ENCODE measurements around the gene TRPM5. TPM values are rescaled to one million over a fixed set of nuclear protein-coding genes. Genes with fewer than 3 reads are reported as not detected.

Gene TRPM5
- total and polyA plus RNA-seq, 2 of the 4 experiments (the other 2 are of a cell fraction): not detected

DNA sequence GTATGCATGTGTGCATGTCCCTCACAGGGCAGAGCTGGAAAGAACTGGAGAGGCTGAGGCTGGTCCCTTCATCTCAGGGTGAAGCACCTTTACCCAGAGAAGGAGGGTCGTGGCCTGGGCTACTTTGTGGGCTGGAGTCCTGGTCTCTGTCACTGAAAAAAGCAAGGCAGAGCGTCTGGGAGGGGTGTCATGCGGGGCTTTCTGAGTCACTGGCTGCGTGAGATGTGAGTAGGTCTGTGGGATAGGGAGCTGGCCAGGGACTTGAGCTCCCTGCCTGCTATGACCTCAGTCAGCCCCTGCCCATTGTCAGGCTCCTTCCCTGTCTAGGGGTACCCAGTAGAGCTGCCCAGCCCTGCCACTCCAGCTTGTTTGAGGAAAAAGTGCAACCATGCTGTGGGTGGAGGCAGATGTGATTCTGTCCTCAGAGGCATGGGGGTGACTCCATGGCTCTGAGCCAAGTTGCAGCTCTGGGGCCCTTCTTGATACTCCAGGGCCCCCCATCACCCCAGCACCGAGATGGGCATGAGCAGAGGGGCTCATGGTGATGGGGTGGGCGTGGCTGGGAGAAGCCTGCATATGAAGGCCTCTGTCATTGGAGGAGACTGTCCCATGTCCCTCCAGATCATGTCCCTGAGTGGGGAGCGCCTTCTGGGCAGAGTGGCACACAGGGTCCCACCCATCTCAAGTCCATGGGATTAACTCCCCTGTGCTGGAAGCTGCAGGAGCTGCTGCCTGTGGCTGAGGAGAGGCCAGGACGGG lies 28.3 kb upstream of the TRPM5 start:
- no peaks in the 10 kb centered on the region for H3K79me1 ChIP-seq (ENCODE audit: low read depth in 1 of 2, low read length in 2 of 2)
- no peak overlapping the region for H2BK15ac ChIP-seq (ENCODE audit: low read depth, low read length)
- TF ChIP-seq FOS (IDR thresholded peaks at IDR 0.05; ENCODE audit: low read depth, low read length) (no peak), NFE2L2 (IDR thresholded peaks at IDR 0.05; ENCODE audit: low read depth, low read length) (no peak), SMC3 (IDR thresholded peaks at IDR 0.05; ENCODE audit: low read depth, low read length) (no peak), ELK1 (IDR thresholded peaks at IDR 0.05; ENCODE audit: borderline replicate concordance, low read depth, low read length) (no peak)

More for the DNA sequence above, 28.3 kb upstream of the TRPM5 start:
- H3K56ac ChIP-seq (ENCODE audit: extremely low read depth, insufficient read depth, low read length): no peak overlapping the region
- in situ Hi-C loops (cut with MboI; ENCODE audit: low sequenced_read_pairs): no loop called here
- ATAC-seq (ENCODE audit: low read depth) (no peak), DNase-seq (no peak)
- no peak overlapping the region for H3K4ac ChIP-seq (ENCODE audit: low read depth, low read length)
- no peaks in the 10 kb centered on the region; the same call in 1 of the 2 replicates for H4K20me1 ChIP-seq (ENCODE audit: insufficient read depth, low read length)
- H3K23ac ChIP-seq (ENCODE audit: low read depth, low read length): no peak overlapping the region
- no peak overlapping the region for H3K18ac ChIP-seq (ENCODE audit: low read depth, low read length)
- H2BK120ac ChIP-seq (ENCODE audit: low read depth, low read length): no peak overlapping the region
- WGBS, 2 experiments (ENCODE audit: extremely low coverage in 2 of 2, insufficient read length in 1 of 2): no CpG with 5 or more reads among the region's 8 CpGs
- ChIA-PET CTCF (no interaction called here), POLR2A (ENCODE audit: unreplicated experiment) (no interaction called here)
- no peak overlapping the region for H2AFZ ChIP-seq (replicated peaks; ENCODE audit: low read length, poor library complexity)
- no peak overlapping the region for H2AK9ac ChIP-seq (replicated peaks; ENCODE audit: low read depth, low read length, poor library complexity)
- H4K8ac ChIP-seq (ENCODE audit: low read depth in 2 of 2, low read length in 2 of 2): no peak overlapping the region
- no TSS peak for BruUV-seq (replicated peaks)
- H3K36me3 ChIP-seq (ENCODE audit: control insufficient read depth, insufficient read depth, low read length): no peaks in the 10 kb centered on the region
- peaks cover 29% of the 10 kb centered on the region for H3K27me3 ChIP-seq (ENCODE audit: control insufficient read depth, insufficient read depth, low read length)
- no peak overlapping the region for H3K4me3 ChIP-seq (ENCODE audit: insufficient read depth, low read depth, low read length)
- no peak overlapping the region for H4K5ac ChIP-seq (ENCODE audit: low read depth, low read length)
- H3K4me2 ChIP-seq (ENCODE audit: low read depth, low read length): no peak overlapping the region
- no peak overlapping the region for H4K91ac ChIP-seq (ENCODE audit: insufficient read depth, low read depth, low read length)
- dilution Hi-C loops (cut with HindIII; ENCODE audit: low sequenced_read_pairs, unreplicated experiment): no loop called here
- no peak overlapping the region for H3K14ac ChIP-seq (replicated peaks; ENCODE audit: low read depth, low read length)
- no peaks in the 10 kb centered on the region for H3K9me1 ChIP-seq (ENCODE audit: insufficient read depth, low read length)
- no peak overlapping the region for H3K9ac ChIP-seq (ENCODE audit: low read depth, low read length)
- no peak overlapping the region for H2AK5ac ChIP-seq (ENCODE audit: low read depth, low read length)
- peaks cover 3% of the 10 kb centered on the region; the same call in 1 of the 2 replicates for H3K9me3 ChIP-seq (ENCODE audit: control insufficient read depth, insufficient read depth, low read length)
- intact Hi-C loops (cut with micrococcal nuclease): no loop called here
- no peak overlapping the region for H2BK5ac ChIP-seq (ENCODE audit: low read depth, low read length, poor library complexity, severe bottlenecking)
- no peak overlapping the region for H3K27ac ChIP-seq (ENCODE audit: insufficient read depth, low read length)
- H3K4me1 ChIP-seq (ENCODE audit: control insufficient read depth, insufficient read depth, low read length): no peaks in the 10 kb centered on the region
- H2BK20ac ChIP-seq (ENCODE audit: low read depth, low read length): no peak overlapping the region
